GM13977 (cell line): Measurements from ENCODE around the gene PTPN22.
A peak's percentile ranks its signal among the peaks of the same experiment; 100 is the strongest.

Experiments
- DNase-seq: peaks from one replicate; pipeline ENCODE4 v3.0.0; 2012; ENCODE audit warnings: low spot score
- in situ Hi-C: fragments of 300-500 bp; cut with MboI; formaldehyde crosslinking; loops from one replicate; pipeline ENCODE4 v1.12.0; 2022; ENCODE audit warnings: low sequenced_read_pairs, low pct_unique_long_range_greater_than_20kb, mixed read lengths, inconsistent platforms; ENCODE audit not compliant: unreplicated experiment
- TF ChIP-seq, protein P1 (sequence below): IDR thresholded peaks from 2 replicates; pipeline ENCODE4 v1.5.1; 2012; ENCODE audit warnings: mild to moderate bottlenecking, control low read depth; ENCODE audit not compliant: insufficient read depth; ENCODE audit errors: extremely low read depth, missing control alignments

Gene PTPN22

DNA sequence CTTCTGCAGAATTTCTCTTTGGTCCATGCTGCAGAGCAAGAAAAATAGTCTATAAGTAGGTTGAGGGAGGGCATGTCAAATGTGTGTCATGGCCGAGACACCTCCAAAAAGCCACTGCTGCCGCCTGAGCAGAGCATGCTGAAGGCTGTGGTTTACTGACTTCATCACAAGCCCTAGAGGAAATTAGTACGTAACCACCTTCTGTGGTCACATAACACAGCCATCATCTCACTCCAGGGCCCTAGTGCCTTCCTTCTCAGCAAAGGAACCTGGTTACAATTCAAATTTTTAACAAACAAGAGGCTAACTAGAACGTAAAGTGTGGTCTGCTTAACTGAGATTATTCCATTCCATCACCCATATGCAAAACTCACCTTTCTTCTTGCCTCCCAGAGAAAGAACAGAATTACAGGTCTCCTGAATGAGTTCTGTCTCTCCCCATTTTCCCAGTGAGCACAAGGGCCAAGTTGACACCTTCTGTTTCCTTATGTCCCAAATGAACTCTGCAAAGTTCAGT lies at the start of gene PTPN22:
TSS of gene PTPN22 (minus strand) at position 116 of the 517 bp plus-strand sequence.
- DNase-seq, result peak; percentile 55
- TF ChIP-seq, protein P1, sequence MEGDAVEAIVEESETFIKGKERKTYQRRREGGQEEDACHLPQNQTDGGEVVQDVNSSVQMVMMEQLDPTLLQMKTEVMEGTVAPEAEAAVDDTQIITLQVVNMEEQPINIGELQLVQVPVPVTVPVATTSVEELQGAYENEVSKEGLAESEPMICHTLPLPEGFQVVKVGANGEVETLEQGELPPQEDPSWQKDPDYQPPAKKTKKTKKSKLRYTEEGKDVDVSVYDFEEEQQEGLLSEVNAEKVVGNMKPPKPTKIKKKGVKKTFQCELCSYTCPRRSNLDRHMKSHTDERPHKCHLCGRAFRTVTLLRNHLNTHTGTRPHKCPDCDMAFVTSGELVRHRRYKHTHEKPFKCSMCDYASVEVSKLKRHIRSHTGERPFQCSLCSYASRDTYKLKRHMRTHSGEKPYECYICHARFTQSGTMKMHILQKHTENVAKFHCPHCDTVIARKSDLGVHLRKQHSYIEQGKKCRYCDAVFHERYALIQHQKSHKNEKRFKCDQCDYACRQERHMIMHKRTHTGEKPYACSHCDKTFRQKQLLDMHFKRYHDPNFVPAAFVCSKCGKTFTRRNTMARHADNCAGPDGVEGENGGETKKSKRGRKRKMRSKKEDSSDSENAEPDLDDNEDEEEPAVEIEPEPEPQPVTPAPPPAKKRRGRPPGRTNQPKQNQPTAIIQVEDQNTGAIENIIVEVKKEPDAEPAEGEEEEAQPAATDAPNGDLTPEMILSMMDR, result no peak
- in situ Hi-C loops, result no loop called here

DNA sequence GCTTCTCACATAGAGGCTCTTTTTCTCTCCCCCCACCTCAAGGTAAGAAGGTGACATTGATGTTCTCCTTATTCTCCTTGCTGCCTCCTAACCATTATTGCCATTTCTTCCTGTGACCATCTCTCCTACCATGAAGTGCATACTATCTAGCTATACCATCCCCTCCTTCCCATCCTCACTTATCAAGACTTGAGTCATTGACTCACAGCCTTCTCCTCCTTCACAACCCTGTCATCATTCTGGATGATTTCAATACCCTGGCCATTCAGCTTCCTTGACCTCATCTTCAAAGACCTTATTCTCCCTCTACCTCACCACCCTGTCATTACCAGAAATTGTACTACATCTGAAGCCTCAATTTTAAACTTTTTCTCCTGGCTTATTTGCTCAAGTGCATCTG lies 46.7 kb upstream of the PTPN22 start:
- TF ChIP-seq, protein P1, result no peak
- in situ Hi-C loops, result no loop called here
- DNase-seq, result no peak

DNA sequence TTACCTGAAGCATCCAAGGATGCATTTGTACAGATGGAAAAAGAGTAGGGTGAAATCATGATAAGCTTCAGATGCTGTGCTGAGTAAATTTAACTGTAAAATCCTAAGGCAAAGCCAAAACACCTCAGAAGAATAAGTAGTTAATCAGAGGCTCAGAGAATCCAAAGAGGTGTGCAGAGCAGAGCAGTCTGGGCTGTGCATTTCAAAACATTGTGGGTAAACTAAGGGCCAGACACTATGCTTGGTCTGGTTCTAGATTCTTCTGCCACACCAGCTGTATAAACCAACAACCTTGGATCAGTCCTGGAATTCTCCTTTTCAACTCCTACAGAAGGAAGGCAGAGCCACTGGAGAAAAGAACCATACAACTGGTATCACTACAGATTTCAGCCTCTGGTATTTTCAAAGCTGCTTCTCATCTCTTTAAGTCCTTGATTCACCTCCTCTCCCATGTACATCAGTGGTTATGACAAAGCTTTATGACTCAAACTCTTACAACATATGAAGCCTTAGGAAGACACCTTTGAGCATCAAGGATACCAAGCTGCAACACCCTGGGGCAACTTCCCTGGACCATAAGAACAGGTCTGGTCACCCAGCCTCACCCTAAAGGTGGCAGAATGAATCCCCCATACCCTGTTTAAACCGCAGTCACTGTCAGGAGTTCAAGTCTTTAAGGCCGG lies 46.0 kb upstream of the PTPN22 start:
- no peak for DNase-seq
- TF ChIP-seq, protein P1, result no peak
- in situ Hi-C loops, result no loop called here

DNA sequence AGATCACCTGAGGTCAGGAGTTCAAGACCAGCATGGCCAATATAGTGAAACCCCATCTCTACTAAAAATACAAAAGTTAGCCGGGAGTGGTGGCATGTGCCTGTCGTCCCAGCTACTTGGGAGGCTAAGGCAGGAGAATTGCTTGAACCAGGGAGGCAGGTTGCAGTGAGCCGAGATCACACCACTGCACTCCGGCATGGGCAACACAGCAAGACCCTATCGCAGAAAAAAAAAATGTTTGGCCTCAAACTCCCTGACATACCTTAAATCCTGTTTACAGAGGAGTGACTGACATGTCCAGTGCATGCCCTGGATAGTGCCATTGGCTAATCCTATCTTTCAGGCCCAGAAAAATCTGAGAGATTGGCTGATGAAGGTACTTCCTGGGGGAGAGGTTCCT lies 45.5 kb upstream of the PTPN22 start:
- in situ Hi-C loops, result no loop called here
- no peak for DNase-seq
- TF ChIP-seq, protein P1, result no peak

DNA sequence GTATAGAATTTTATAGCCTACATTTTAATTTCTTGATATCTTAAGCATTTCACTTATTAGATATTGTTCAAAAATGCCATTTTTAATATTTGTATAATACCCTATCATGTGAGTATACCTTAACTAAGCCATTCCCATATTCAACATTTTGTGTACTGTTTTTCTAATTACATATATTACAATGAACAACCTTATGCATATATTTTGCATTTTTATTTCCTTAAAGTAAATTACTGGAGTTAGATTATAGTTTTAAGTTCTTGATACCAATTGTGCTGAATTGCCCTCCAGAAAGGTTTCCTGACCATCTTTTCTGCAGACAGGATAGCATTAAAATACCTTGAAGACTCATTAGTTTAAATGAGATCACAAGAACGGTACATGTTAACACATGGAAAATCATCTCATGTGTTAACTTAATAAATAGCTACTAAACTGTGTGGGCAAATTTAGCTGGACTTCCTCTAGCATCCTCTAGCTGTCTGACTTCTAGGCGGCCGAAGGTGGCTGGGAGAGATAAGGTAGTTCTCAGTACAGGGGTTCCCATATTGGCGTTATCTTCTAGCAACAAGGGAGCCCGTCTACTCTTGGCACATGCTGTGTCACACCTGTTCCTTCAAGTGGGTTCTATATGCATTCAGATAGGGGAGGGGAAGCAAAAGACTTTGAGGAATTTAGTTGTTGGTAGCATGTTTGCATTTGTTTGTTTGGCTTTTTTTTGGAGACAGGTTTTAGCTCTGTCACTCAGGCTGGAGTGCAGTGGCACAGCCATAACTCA lies 42.6 kb upstream of the PTPN22 start:
- in situ Hi-C loops, result no loop called here
- TF ChIP-seq, protein P1, result no peak
- no peak for DNase-seq

DNA sequence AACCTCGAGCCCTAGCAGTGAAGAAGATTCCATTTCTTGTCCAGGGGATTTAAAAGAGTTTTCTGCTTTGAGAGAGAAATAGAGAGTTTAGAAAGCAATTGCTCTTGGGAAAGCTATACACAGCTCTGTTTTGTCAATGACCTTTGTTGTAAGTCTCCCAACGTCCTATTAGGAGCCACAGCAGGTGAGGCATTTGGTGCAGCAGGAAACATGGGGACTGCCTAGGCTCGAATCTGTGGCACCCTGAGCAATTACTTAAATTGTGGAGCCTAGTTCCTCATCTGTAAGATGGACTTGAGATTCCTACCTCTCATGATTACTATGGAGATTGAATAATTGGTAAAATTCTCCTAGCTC lies 41.8 kb upstream of the PTPN22 start:
- no peak for DNase-seq
- TF ChIP-seq, protein P1, result no peak
- in situ Hi-C loops, result no loop called here
